GM18519 (cell line): ENCODE data around the gene ALDH4A1.
"Not testable (repeated sequence)": the region's sequence is repeated elsewhere in the genome, so short reads cannot be mapped to it uniquely, and the experiment has no call there.

Source experiments
- ATAC-seq: cut with Tn5 transposase; IDR thresholded peaks from one replicate; pipeline ENCODE4 v1.9.1; 2021; ENCODE audit warnings: mild to moderate bottlenecking, moderate library complexity; ENCODE audit not compliant: unreplicated experiment, low FRiP score

ALDH4A1 gene

DNA sequence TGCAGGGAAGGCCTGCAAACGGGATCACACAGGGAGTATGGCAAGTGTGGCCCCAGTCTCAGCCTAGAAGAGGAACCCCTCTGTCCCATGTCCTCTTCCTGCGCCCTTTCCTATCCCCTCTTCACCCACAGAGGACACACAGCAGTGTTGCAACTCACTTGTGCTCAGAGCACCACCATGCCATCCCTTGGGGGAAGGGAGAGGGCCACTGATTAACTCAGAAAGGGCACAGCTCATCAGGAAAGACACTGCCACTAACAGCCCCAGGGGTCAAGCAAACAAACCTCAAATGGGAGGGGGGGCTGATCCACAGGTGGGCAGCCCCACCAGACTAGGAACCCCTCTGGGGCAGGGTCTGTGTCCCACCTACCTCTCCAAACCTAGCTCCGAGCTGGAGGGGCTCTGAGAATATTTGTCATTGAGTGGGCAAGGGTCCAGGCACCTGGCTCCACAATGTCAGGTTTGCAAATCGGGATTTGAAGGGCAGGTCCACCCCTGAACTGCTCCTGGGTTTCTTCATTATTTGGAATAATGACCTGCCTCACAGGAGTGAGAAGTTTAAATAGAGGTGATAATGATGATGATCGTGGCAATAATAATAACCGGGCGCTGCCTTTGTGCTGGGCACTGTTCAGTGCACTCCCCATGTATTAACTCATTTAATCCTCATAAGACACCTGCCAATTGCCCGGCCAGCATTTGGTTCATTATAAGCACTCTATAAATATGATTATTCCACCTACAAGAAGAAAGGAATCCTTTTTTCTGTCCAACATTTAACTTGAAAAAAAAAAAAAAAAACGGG, 1.0 kb downstream of the ALDH4A1 start:
- ATAC-seq = no peak

DNA sequence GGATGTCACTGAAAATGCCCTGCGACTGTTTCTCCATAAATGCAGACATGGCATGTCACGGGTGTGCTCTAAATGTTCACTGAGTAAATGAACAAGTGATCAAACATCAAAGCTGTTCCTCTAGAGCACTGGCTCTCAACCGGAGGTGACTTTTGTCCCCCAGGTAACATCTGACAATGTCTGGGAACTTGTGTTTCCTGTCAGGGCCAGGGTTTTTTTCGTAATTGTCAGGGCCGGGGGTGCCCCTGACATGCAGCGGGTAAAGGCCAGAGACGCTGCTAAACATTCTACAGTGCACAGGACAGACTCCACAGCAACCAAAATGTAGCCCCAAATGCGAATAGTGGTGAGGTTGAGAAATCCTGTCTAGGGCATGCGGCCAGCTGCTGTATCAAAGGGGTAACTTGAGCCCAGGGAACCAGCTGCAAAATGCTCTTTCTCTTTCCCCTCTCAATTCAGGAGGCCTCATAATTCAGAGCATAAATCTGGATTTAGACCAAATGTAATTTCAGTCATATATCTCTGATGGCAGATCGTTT, 2.0 kb downstream of the ALDH4A1 start:
- ATAC-seq = no peak

DNA sequence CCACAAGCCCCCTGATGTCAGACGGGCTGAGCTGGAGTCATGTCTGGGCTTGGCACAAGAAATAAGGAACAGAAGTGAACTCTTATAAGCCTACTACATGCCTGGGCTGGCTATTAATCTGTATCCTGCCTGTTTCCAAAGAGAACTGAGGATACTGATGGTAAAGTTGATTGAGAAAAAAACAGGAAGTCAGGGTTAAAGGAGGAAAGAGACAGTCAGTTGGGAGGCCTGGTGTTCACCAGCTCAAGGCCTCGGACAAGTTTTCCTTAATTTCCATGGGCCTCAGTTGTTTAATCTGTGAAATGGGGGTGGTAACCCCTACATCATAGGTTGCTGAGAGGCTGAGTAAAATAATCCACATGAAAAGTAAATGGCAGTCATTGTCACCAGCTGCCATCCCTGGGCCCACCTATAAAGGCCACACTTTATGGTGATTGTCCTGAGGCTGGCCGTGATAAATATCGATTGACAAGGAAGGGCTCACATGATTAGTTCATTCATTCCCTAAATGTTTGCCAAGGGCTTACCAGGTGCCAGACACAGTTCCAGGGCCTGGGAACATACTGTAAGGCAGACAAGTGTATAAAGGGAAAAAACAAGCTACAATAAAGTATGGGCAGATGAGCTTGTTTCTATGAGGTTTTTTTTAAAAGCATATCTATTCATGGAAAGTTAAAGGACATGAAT, 2.8 kb downstream of the ALDH4A1 start:
- no peak for ATAC-seq

DNA sequence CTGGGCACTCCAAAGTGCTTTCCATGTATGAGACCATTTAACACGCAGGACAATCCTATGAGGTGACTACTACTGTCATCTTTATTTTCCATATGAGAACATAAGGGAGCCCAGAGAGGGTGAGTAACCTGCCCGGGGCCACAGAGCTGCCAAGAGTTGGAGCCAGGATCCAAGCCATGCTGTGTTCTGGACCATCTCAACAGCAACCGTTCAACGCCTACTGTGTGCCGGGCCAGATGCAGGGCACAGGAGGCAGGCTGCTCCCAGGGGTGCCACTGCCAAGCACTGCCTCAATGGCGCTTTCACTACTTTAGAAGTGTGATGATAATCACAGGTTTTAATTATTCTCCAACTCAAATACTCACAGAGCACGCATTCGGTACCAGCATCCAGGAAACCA, 3.8 kb downstream of the ALDH4A1 start:
- no peak for ATAC-seq

DNA sequence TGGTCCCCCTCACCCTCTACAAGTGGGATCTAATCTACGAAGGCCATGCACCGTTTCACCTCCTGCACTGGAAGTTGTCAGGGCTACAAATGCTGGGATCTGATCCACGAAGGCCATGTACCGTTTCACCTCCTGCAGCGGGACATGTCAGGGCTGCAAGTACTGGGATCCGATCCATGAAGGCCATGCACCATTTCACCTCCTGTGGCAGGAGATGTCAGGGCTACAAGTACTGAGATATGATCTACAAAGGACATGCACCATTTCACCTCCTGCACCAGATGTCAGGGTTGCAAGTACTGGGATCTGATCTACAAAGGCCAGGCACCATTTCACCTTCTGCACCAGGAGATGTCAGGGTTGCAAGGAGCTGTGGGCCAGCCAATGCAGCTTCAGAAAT, 7.0 kb downstream of the ALDH4A1 start:
- ATAC-seq = no peak

DNA sequence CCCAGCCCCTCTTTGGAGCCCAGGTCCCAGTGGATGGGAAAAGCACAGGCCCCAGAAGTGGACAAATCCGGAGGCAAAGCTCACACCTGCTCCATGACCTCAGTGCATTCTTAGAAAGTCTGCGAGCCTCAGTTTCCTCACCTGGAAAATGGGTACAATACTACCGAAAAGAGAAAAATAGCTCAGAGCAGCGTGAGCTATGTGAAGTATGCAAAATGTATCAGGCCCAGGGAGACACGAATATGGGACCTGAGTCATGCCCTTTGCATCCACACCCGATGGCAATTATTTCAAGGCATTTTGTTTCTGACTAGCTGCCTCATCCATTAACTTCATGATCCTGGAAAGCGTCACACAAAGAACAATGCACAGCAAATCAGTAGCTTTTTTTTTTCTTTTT, 9.2 kb downstream of the ALDH4A1 start:
- ATAC-seq = no peak

DNA sequence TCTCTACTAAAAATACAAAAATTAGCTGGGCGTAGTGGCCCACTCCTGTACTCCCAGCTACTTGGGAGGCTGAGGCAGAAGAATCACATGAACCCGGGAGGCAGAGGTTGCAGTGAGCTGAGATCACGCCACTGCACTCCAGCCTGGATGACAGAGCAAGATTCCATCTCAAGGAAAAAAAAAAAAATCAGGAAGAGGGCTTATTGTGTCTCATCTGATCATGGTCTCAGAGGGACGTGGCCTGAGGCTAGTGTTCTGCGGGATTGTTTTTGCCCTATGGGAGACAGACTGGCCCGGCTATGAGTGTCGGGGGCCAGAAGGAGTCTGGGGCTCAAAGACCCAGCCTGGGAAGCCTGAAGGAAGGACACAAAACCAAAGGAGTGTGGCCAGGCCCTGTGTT, 10.5 kb downstream of the ALDH4A1 start:
- ATAC-seq = not testable (repeated sequence)

DNA sequence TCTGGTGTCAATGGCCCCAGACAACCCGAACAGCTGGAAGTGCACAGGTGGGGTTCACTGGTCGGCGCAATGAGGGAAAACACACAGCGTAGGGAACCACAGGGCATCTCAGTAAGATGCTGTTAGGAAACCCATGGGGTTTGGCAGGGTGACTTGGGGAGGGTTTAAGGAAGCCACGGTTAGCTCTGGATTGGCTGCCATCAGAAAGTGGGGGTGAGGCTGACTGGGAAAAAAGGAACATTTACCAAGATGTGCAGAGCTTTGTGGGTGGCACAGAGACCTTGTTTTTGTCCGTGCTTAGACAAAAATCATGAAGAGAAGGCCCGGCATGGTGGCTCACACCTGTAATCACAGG, 11.0 kb downstream of the ALDH4A1 start:
- ATAC-seq = no peak

DNA sequence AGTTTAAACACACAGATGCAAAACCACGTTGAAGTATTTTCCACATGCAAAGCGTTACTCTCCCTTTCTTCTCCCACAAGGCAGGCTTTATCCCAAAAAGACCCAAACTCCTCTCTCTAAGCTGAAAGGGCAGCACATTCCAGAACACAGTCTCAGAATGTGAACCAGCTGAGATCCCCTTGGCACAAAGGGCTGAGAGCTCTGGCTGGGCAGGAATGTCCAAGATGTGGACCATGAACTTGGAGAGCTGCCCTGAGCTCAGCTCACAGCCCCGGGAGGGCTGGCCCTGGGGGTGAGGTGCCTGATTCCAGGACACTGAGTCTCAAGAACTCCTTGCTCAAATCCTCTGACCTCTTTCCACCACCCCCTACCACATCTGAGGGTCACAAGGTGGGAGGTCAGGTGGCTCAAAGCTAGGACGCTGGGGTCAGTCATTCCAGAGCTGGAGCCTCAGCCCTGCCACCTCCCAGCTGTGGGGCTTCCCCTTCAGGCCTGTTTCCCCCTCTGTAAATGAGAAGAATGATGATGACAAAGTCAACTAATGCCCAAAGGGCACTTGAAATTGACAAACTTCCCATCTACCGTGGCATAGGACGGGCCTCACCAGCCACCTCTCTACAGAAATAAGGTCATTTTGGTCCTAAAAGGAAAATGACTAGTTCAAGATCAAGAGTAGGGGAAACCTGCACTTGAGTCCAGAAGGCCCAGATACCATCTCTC, 11.5 kb downstream of the ALDH4A1 start:
- no peak for ATAC-seq

DNA sequence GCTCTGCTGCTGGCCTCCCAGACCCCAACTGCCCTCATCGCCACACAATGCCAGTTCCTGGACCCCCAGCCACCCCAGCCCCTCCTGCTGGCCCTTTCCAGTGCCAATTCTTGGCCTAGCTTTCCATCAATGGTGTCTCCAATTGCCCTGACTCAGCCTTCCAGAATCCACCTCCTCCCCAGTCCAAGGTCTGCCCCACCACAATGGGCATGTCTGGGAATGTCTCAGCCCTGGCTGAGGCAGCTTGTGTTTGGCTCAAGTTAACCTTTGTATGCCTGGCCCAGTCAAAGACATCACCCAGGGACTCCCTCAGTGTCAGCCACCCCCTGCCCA, 16.4 kb downstream of the ALDH4A1 start:
- ATAC-seq = no peak

DNA sequence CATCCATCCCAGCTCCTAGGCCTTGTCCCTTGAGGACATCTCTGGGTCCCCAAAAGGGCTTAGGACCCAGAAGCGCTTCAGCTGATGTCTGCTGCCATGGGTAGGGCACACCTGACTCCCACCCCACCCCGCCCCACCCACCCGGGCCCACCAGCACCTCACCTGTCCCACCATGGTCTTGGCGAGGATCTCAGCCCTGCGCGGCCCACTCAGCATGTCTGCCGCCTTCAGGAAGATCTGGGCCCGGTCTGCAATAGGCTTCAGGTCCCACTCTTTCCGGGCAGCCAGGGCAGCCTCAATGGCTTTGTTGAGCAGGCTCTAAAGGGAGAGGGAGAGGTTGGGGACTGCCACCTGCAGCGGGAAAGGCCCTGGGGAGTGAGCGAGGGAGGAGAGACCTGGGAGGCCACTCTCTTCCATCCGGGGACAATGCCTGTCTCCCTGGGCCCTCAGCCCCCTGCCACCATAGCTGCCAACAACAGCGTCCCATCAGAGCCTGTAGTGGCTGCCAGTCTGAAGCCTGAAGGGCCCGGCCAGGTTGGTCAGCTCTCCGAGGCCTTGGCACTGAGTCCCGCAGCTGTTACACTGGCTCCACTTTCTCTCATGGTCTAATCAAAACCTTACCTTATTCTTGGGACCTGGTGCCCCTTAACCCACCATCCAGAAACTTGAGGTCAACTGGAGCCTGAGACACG, 16.9 kb downstream of the ALDH4A1 start:
- no peak for ATAC-seq

DNA sequence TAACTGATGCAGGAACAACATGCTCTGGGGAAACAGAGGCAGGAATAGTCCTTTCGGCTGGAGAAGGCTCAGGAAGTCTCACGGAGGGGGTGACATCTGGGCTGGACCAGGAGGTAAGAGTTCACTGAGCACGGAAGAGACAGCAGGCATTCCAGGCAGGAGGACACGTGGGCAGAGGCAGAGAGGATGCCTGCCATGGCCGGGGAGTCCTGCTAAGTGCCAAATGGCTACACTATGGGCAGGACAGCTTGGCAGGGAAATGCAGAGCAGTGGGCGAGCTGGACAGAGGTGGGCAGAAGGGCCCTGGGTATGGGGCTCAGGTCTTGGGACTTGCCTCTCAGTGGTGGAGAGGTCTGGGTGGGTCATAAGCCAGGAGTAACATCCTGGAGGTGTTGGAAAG, 17.6 kb downstream of the ALDH4A1 start:
- ATAC-seq = no peak

DNA sequence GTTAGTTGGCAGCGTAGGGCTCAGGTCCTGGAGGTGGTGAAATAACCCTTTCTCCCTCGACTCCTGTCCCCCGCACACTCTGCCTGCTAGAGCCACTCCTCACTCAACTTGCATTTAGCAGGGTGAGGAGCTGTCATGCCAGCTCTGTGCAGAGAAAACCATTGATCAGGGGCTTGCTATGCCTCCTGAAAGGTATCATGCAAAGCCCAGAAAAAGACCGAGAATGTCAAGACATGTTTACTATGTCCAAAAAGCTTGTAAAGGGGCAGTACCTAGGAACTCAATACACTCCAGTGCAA, 18.0 kb downstream of the ALDH4A1 start:
- no peak for ATAC-seq

DNA sequence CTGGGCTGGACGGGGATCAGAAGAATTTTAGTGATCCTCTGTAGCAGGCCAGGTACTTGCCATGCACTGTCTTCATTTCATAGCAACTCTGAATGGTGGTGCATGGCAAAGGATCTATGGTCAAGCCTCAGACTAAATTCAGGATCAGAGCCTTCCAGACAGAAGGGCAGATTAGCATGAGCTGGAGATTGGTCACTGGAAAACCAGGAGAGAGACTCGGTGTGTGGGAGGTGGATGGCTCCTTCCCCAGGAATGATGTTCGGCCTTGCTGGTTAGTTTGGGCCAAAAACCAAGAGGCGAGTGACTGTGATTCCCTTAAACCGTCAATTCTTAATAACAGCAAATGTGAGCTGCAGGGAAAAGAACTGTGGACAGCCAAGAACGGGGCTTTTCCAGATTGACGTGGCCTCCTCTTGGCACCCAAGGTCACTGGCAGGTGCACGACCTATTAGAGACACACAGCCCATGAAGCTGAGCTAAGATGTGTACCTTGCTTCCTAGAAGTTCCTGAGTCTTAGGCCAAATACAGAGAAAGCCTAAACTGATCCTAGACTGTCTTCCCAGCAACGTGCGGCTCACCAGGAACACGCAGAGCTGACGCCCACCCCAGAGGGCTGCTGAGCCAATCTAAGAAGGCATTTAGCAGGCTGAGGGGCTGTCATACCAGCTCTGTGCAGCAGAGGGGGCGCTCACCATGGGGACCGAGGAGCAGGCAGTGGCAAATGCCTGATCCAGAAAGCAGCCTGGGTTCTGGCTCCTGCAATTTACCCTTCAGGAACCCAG, 18.5 kb downstream of the ALDH4A1 start:
- ATAC-seq = no peak

DNA sequence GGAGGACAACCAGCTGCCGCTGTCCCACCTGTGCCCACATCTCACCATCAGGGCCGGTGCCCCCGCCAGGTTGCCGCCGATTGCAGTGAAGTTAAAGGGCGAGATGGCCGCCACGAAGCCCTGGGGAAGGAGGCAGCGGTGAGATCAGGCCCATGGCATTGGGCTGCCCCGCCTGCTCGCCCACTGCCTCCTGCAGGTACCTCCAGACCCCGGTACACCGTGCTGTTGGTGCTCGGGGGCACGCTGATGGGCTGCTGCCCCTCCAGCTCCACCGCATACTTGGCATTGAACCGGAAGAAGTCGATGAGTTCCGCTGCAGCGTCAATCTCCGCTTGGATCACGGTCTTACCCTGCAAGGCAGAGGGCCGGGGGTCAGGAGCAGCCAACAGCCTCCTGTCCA, 19.3 kb downstream of the ALDH4A1 start:
- no peak for ATAC-seq

DNA sequence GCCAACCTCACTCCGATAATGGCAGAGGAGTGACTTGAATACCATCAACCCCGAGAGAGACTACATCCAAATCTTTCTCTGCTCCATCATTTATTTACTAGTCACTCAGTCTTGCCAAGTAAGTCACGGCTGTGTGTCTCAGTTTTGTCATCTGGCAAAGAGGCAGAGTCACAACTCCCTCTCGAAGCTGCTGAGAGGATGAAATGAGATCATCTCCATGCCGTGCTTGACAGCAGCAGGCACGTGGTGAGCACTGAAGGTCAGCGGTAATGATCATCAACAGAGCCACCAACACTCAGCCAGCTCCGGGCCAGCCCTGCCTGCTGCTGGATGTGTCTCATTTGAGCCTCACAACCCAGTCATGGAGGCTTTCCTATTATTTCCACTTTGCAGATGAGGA, 19.9 kb downstream of the ALDH4A1 start:
- ATAC-seq = no peak

DNA sequence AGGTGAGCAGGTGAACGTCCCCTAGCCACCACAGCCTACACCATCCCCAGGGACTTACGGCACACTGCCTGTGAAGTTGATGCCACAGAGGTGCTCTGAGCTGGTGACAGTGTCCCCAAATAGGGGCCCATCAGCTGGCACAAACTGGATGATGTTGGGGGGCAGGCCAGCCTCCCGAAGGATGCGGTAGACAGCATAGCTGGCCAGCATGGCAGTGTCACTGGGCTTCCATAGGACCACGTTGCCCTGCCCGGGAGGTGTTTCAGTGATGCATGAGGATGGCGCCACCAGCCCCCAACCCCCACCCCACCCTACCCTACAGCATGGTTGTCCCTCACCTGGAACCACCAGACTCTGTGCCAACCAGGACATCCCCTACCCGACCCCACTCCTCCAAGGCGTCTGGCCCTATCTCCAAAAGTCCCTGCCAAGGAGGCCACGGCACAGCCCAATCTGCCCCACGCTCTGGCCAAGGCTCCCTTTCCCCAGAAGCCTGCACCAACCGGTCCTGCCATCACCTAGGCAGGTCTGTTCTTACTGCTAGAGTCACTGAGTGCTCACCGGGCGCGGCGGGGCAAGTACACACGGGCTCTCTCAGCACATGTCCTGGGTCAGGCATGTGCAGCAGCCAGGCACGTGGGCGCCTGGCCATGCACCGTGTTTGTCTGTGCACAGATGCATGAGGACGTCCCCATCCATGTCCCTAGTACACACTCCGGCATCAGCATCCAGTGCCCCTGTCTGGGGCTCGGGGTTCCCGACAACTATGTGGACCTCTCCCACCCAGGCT, 20.5 kb downstream of the ALDH4A1 start:
- ATAC-seq = no peak

DNA sequence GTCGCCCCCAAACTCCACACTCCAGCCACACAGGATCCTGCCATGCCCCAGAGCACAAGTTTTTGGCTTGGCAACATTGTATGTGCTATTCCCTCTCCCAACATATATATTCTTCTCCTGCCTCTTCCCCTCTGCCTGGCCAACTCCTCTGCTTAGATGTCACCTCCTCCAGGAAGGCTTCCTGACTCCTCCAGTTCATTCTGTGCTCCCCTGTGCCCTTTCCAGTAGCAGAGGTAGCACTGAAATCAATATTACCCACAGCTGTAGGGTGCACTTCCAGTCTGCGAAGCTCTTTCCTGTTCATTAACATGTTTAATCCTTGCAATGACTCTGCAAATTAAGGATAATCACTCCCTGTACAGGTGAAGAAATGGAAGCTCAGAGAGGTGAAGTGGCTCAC, 21.2 kb downstream of the ALDH4A1 start:
- ATAC-seq = no peak

DNA sequence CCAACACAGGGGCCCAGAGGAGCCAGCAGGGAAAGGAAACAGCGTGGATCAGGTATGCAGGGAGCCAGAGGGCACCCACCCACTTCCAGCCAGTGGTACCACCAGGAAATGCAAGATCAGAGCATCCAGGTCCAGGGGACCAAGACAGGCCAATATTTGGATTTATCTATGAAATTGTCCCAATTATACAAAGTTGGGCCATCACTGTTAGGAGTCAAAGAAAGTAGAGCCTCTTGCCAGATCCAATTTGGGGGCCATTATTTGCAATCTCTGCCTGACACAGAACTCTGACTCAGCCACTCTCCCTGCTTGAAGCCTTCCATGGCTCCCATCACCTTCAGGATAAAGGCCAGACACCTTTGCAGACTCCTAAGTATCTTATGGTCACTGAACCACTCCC, 21.8 kb downstream of the ALDH4A1 start:
- no peak for ATAC-seq
